Endodermal cell (in vitro differentiated cells): Measurements from ENCODE around the gene MAP4K3. TPM values are rescaled to one million over a fixed set of nuclear protein-coding genes. Genes with fewer than 3 reads are reported as not detected.
A peak's percentile ranks its signal among the peaks of the same experiment; 100 is the strongest.

Experiments used
- DNase-seq: peaks from one replicate; pipeline ENCODE4 v3.0.0-alpha.2; 2017
- H3K27ac ChIP-seq: 2 replicates; pipeline ENCODE4 v1.5.1; 2013; ENCODE audit warnings: mild to moderate bottlenecking, low read depth, low read length, moderate library complexity
- H3K27me3 ChIP-seq: 2 replicates; pipeline ENCODE4 v1.6.1; 2013; ENCODE audit warnings: mild to moderate bottlenecking, low read length, moderate library complexity; ENCODE audit not compliant: insufficient read depth, control insufficient read depth, poor library complexity, severe bottlenecking
- H3K36me3 ChIP-seq: 2 replicates; pipeline ENCODE4 v1.7.0; 2013; ENCODE audit warnings: mild to moderate bottlenecking, low read length, moderate library complexity; ENCODE audit not compliant: control insufficient read depth, insufficient read depth
- H3K4me1 ChIP-seq: one replicate; pipeline ENCODE4 v1.7.0; 2013; ENCODE audit warnings: low read length; ENCODE audit not compliant: control insufficient read depth, insufficient read depth
- H3K4me3 ChIP-seq: 2 replicates; pipeline ENCODE4 v1.5.1; 2013; ENCODE audit warnings: mild to moderate bottlenecking, low read length, moderate library complexity
- H3K9ac ChIP-seq: 2 replicates; pipeline ENCODE4 v1.6.1; 2013; ENCODE audit warnings: mild to moderate bottlenecking, low read length, moderate library complexity; ENCODE audit not compliant: poor library complexity, severe bottlenecking; ENCODE audit errors: extremely low read depth
- H3K9me3 ChIP-seq: 2 replicates; pipeline ENCODE4 v1.6.1; 2013; ENCODE audit warnings: mild to moderate bottlenecking, low read length, moderate library complexity; ENCODE audit not compliant: control insufficient read depth
- H3K27ac Mint-ChIP-seq: 2 replicates; pipeline ENCODE4 v1.8.0; 2020; ENCODE audit warnings: mixed read lengths
- H3K27me3 Mint-ChIP-seq: 2 replicates; pipeline ENCODE4 v1.8.0; 2021; ENCODE audit warnings: mild to moderate bottlenecking, mixed read lengths; ENCODE audit not compliant: insufficient read depth
- H3K36me3 Mint-ChIP-seq: 2 replicates; pipeline ENCODE4 v1.8.0; 2020; ENCODE audit warnings: low read depth, mixed read lengths
- H3K4me1 Mint-ChIP-seq: 2 replicates; pipeline ENCODE4 v1.8.0; 2020; ENCODE audit warnings: mixed read lengths
- H3K4me3 Mint-ChIP-seq: 2 replicates; pipeline ENCODE4 v1.8.0; 2020; ENCODE audit warnings: mild to moderate bottlenecking, moderate library complexity, mixed read lengths
- H3K9me3 Mint-ChIP-seq: 2 replicates; pipeline ENCODE4 v1.8.0; 2020; ENCODE audit warnings: mild to moderate bottlenecking, mixed read lengths
- CTCF ChIP-seq: fragments of 200-600 bp; sonication (generic); conservative IDR thresholded peaks from 2 replicates; pipeline ENCODE4 v1.5.0; 2021; ENCODE audit warnings: antibody characterized with exemption, mild to moderate bottlenecking
- WGBS, 2 experiments: methylation state at CpG; one replicate each; pipeline versions ENCODE4 v1.1.5 to v1.1.7; 2013; ENCODE audit warnings: missing lambda C conversion rate in 2 of 2, mixed read lengths in 1 of 2; ENCODE audit not compliant: insufficient coverage in 1 of 2, insufficient read length in 1 of 2; 5-methylcytosine and 5-hydroxymethylcytosine counted together
- total RNA-seq, 2 donors: library from RNA; stranded (reverse); fragmentation: NEBNext Ultra II Directional in 1 of 2; extraction: Animal tissue kit (Norgen Biotek cat#: 25700) in 1 of 2; gene quantifications; 2 replicates in 1 of 2; 3 replicates in 1 of 2; pipeline ENCODE4 v1.2.1, GENCODE V29; 2021

The MAP4K3 gene
- total RNA-seq, 2 donors from 2014 or later = 39.1 to 45.5 TPM

GRCh38 chr2:39429746-39430145, 7.3 kb downstream of the MAP4K3 start:
- H3K4me3 ChIP-seq = no peak overlapping the region
- H3K27me3 ChIP-seq = no peaks in the 10 kb centered on the region
- no peaks in the 10 kb centered on the region for H3K9me3 ChIP-seq
- no peak overlapping the region for H3K27ac Mint-ChIP-seq
- no peaks in the 10 kb centered on the region for H3K9me3 Mint-ChIP-seq
- peaks cover 2% of the 10 kb centered on the region for H3K36me3 Mint-ChIP-seq
- H3K4me1 ChIP-seq = peaks cover 3% of the 10 kb centered on the region
- WGBS, 2 experiments = 100% methylated on average over 1 of the region's 1 CpG; no CpG with 5 or more reads in 1 of the 2 experiments
- no peak for TF ChIP-seq CTCF
- no peaks in the 10 kb centered on the region for H3K27me3 Mint-ChIP-seq
- no peaks in the 10 kb centered on the region for H3K36me3 ChIP-seq
- DNase-seq = no peak
- H3K4me3 Mint-ChIP-seq = no peak overlapping the region
- no peak overlapping the region for H3K9ac ChIP-seq
- H3K27ac ChIP-seq = no peak overlapping the region
- peaks cover 52% of the 10 kb centered on the region for H3K4me1 Mint-ChIP-seq

- Histone ChIP-seq H3K27ac (no peak overlapping the region), H3K4me3 (no peak overlapping the region), H3K36me3 (no peaks in the 10 kb centered on the region), H3K9ac (no peak overlapping the region), H3K27me3 (no peaks in the 10 kb centered on the region), H3K9me3 (no peaks in the 10 kb centered on the region), H3K4me1 (no peaks in the 10 kb centered on the region)
- Mint-ChIP-seq H3K4me1 (peaks cover 25% of the 10 kb centered on the region), H3K4me3 (no peak overlapping the region), H3K27ac (peak overlapping the region; percentile 29), H3K9me3 (no peaks in the 10 kb centered on the region), H3K27me3 (no peaks in the 10 kb centered on the region), H3K36me3 (peaks cover 2% of the 10 kb centered on the region)
- DNase-seq = no peak
- WGBS, 2 experiments = 100% methylated on average over 1 of the region's 1 CpG; no CpG with 5 or more reads in 1 of the 2 experiments
- TF ChIP-seq CTCF = no peak
Measured at GRCh38 chr2:39424951-39425350, 12.1 kb downstream of the MAP4K3 start.

- no peaks in the 10 kb centered on the region for H3K9me3 Mint-ChIP-seq
- Histone ChIP-seq H3K4me1 (no peaks in the 10 kb centered on the region), H3K4me3 (no peak overlapping the region), H3K9ac (no peak overlapping the region), H3K27ac (no peak overlapping the region), H3K9me3 (no peaks in the 10 kb centered on the region), H3K36me3 (no peaks in the 10 kb centered on the region), H3K27me3 (no peaks in the 10 kb centered on the region)
- no peaks in the 10 kb centered on the region for H3K36me3 Mint-ChIP-seq
- DNase-seq = no peak
- H3K27ac Mint-ChIP-seq = no peak overlapping the region
- no peak overlapping the region for H3K4me3 Mint-ChIP-seq
- no peaks in the 10 kb centered on the region for H3K27me3 Mint-ChIP-seq
- 67 to 92% methylated on average over 1 of the region's 1 CpG for WGBS, 2 experiments
- TF ChIP-seq CTCF = no peak
- peaks cover 29% of the 10 kb centered on the region for H3K4me1 Mint-ChIP-seq
Measured at GRCh38 chr2:39422700-39423099, 14.4 kb downstream of the MAP4K3 start.
